NB4 (cell line): Measurements from ENCODE around the gene TADA3.

Source experiments
- TF ChIP-seq, protein P1 (sequence below): IDR thresholded peaks from one replicate; pipeline ENCODE4 v1.5.1; 2012; ENCODE audit warnings: low read depth, low read length
- TF ChIP-seq, protein P2 (sequence below): IDR thresholded peaks from 2 replicates; pipeline ENCODE4 v1.6.1; 2011; ENCODE audit warnings: low read depth, low read length

DNA sequence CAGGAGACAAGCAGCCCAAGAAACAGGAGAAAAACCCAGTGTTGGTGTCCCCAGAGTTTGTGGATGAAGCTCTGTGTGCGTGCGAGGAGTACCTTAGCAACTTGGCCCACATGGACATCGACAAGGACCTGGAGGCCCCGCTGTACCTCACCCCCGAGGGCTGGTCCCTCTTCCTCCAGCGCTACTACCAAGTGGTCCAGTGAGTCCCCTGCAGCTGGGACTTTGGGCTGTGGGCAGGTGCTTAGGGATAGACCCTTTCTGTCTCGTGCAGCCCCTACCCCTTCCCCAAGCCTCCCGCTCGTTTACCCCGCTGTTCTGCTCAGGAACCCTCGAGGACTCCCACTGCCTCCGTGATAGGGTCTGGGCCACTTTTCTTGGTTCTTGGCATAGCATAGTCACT is 28.3 kb upstream of the TADA3 start:
- TF ChIP-seq, protein P1, sequence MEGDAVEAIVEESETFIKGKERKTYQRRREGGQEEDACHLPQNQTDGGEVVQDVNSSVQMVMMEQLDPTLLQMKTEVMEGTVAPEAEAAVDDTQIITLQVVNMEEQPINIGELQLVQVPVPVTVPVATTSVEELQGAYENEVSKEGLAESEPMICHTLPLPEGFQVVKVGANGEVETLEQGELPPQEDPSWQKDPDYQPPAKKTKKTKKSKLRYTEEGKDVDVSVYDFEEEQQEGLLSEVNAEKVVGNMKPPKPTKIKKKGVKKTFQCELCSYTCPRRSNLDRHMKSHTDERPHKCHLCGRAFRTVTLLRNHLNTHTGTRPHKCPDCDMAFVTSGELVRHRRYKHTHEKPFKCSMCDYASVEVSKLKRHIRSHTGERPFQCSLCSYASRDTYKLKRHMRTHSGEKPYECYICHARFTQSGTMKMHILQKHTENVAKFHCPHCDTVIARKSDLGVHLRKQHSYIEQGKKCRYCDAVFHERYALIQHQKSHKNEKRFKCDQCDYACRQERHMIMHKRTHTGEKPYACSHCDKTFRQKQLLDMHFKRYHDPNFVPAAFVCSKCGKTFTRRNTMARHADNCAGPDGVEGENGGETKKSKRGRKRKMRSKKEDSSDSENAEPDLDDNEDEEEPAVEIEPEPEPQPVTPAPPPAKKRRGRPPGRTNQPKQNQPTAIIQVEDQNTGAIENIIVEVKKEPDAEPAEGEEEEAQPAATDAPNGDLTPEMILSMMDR: no peak
- TF ChIP-seq, protein P2, sequence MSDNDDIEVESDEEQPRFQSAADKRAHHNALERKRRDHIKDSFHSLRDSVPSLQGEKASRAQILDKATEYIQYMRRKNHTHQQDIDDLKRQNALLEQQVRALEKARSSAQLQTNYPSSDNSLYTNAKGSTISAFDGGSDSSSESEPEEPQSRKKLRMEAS: no peak
